Lower leg skin (tissue), 3 donors: ENCODE data around the gene SMOC1.

ENCODE experiments used
- POLR2A ChIP-seq, 2 donors: fragments of 450-650 bp; IDR thresholded peaks; one replicate each; pipeline ENCODE4 v1.6.1; 2016 to 2017; ENCODE audit warnings: antibody characterized with exemption in 2 of 2, mild to moderate bottlenecking in 1 of 2, moderate library complexity in 1 of 2
- TF ChIP-seq, protein P1 (sequence below), 3 donors: fragments of 450-650 bp; IDR thresholded peaks; one replicate each; pipeline ENCODE4 v1.5.1; 2016; ENCODE audit warnings: antibody characterized with exemption in 3 of 3, mild to moderate bottlenecking in 3 of 3, moderate library complexity in 2 of 3

DNA sequence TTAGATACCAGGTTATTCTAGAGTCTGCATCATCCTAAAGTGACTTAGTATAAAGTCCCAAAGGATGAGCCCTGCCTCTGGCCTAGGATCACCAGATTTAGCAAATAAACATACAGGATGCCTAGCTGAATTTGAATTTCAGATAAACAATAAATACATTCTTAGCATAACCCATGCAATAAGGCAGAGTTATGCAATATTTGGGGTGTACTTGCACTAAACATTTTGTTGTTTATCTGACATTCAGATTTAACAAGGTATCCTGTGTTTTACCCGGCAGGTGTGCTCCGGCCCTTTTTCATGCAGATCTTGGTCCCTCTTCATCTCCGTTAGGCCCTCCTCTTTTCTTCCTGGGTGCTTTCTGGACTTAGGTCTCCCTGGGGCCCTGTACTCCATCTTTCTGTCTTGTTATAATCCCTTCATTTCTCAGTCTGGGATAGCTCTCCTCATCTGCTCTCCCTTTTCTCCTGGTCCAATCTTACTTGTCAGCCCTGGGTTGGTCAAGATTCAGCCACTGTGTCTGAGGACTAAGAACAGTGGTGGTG is 18.1 kb upstream of the SMOC1 start:
- TF ChIP-seq, protein P1, sequence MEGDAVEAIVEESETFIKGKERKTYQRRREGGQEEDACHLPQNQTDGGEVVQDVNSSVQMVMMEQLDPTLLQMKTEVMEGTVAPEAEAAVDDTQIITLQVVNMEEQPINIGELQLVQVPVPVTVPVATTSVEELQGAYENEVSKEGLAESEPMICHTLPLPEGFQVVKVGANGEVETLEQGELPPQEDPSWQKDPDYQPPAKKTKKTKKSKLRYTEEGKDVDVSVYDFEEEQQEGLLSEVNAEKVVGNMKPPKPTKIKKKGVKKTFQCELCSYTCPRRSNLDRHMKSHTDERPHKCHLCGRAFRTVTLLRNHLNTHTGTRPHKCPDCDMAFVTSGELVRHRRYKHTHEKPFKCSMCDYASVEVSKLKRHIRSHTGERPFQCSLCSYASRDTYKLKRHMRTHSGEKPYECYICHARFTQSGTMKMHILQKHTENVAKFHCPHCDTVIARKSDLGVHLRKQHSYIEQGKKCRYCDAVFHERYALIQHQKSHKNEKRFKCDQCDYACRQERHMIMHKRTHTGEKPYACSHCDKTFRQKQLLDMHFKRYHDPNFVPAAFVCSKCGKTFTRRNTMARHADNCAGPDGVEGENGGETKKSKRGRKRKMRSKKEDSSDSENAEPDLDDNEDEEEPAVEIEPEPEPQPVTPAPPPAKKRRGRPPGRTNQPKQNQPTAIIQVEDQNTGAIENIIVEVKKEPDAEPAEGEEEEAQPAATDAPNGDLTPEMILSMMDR (IDR thresholded peaks at IDR 0.05) = no peak
- TF ChIP-seq POLR2A (IDR thresholded peaks at IDR 0.05) = no peak
